Trophoblast cell (in vitro differentiated cells and primary cell): ENCODE results near the gene MAPK4.
"Not testable (repeated sequence)": the region's sequence is repeated elsewhere in the genome, so short reads cannot be mapped to it uniquely, and the experiment has no call there.

Experiments used
- DNase-seq, 2 donors: peaks; one replicate each; pipeline ENCODE4 v3.0.0-alpha.2; 2016
- H2AFZ ChIP-seq: 2 replicates; pipeline ENCODE4 v1.6.1; 2013; ENCODE audit warnings: low read length, moderate library complexity, mild to moderate bottlenecking; ENCODE audit not compliant: insufficient read depth, poor library complexity
- H2AK5ac ChIP-seq: 2 replicates; pipeline ENCODE4 v1.6.1; 2013; ENCODE audit warnings: mild to moderate bottlenecking, low read length
- H2BK120ac ChIP-seq: 2 replicates; pipeline ENCODE4 v1.6.1; 2013; ENCODE audit warnings: low read length, mild to moderate bottlenecking, moderate library complexity; ENCODE audit not compliant: insufficient read depth, poor library complexity
- H2BK12ac ChIP-seq: 2 replicates; pipeline ENCODE4 v1.6.1; 2013; ENCODE audit warnings: mild to moderate bottlenecking, low read length, moderate library complexity
- H2BK5ac ChIP-seq: 2 replicates; pipeline ENCODE4 v1.6.1; 2013; ENCODE audit warnings: low read length, low read depth, moderate library complexity, mild to moderate bottlenecking; ENCODE audit not compliant: poor library complexity
- H3K14ac ChIP-seq: 2 replicates; pipeline ENCODE4 v1.6.1; 2013; ENCODE audit warnings: mild to moderate bottlenecking, low read length
- H3K18ac ChIP-seq: 2 replicates; pipeline ENCODE4 v1.6.1; 2013; ENCODE audit warnings: mild to moderate bottlenecking, low read length
- H3K23ac ChIP-seq: 2 replicates; pipeline ENCODE4 v1.6.1; 2013; ENCODE audit warnings: low read length
- H3K27ac ChIP-seq: 2 replicates; pipeline ENCODE4 v1.5.1; 2013; ENCODE audit warnings: low read depth, mild to moderate bottlenecking, inconsistent platforms, low read length, moderate library complexity
- H3K27me3 ChIP-seq: 2 replicates; pipeline ENCODE4 v1.6.1; 2013; ENCODE audit warnings: inconsistent platforms, mild to moderate bottlenecking, low read length, moderate library complexity; ENCODE audit not compliant: insufficient read depth
- H3K36me3 ChIP-seq, 2 experiments: 1 replicate in 1 of 2; 2 replicates in 1 of 2; pipeline ENCODE4 v1.6.1; 2013; ENCODE audit warnings: low read length in 2 of 2, mild to moderate bottlenecking in 2 of 2, moderate library complexity in 1 of 2; ENCODE audit not compliant: insufficient read depth in 2 of 2, control insufficient read depth in 1 of 2
- H3K4ac ChIP-seq: 2 replicates; pipeline ENCODE4 v1.6.1; 2013; ENCODE audit warnings: low read depth, mild to moderate bottlenecking, low read length, moderate library complexity
- H3K4me1 ChIP-seq, 2 experiments: 1 replicate in 1 of 2; 2 replicates in 1 of 2; pipeline ENCODE4 v1.6.1; 2013; ENCODE audit warnings: low read length in 2 of 2, mild to moderate bottlenecking in 2 of 2, moderate library complexity in 1 of 2; ENCODE audit not compliant: insufficient read depth in 2 of 2, control insufficient read depth in 1 of 2
- H3K4me2 ChIP-seq: 2 replicates; pipeline ENCODE4 v1.6.1; 2013; ENCODE audit warnings: inconsistent platforms, mild to moderate bottlenecking, low read length, moderate library complexity
- H3K4me3 ChIP-seq: 2 replicates; pipeline ENCODE4 v1.5.1; 2013; ENCODE audit warnings: mild to moderate bottlenecking, low read depth, low read length, inconsistent platforms
- H3K79me1 ChIP-seq: one replicate; pipeline ENCODE4 v1.6.1; 2013; ENCODE audit warnings: low read length
- H3K79me2 ChIP-seq: 2 replicates; pipeline ENCODE4 v1.6.1; 2013; ENCODE audit warnings: low read length, mild to moderate bottlenecking; ENCODE audit not compliant: control insufficient read depth, insufficient read depth, poor library complexity
- H3K9ac ChIP-seq: 2 replicates; pipeline ENCODE4 v1.6.1; 2013; ENCODE audit warnings: mild to moderate bottlenecking, low read length
- H3K9me3 ChIP-seq: 2 replicates; pipeline ENCODE4 v1.6.1; 2013; ENCODE audit warnings: low read depth, mild to moderate bottlenecking, control low read depth, inconsistent platforms, low read length; ENCODE audit not compliant: insufficient read depth
- H4K12ac ChIP-seq: 2 replicates; pipeline ENCODE4 v1.6.1; 2013; ENCODE audit warnings: low read depth, mild to moderate bottlenecking, low read length, moderate library complexity
- H4K8ac ChIP-seq: 2 replicates; pipeline ENCODE4 v1.6.1; 2013; ENCODE audit warnings: low read depth, mild to moderate bottlenecking, low read length, moderate library complexity
- H4K91ac ChIP-seq: one replicate; pipeline ENCODE4 v1.6.1; 2013; ENCODE audit warnings: low read depth, mild to moderate bottlenecking, low read length, moderate library complexity
- WGBS: extraction: QIAGEN DNeasy Blood & Tissue Kit; methylation state at CpG from one replicate; pipeline ENCODE4 v1.1.7; 2013; ENCODE audit warnings: missing lambda C conversion rate; ENCODE audit not compliant: insufficient read length, insufficient coverage; ENCODE audit errors: extremely low coverage; 5-methylcytosine and 5-hydroxymethylcytosine counted together

The MAPK4 gene

DNA sequence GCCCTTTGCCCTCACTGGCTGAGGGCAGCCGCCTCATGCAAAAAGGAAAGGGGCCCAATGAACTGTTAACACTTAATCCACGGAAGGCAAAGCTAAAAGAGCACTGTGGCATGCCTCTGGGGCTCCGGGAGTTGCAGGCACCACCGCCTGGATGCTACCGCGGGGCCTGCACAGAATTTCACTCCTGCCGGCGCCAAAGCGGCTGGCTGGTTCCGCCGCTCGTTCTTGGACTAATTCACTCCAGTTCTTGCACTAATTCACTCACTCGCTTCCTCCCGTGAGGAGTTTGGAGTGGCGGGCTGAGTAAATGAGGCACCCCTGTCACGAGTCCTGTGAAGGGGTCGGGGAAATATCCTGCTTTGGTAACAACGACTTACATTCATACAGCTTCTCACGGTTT is 14.0 kb upstream of the MAPK4 start:
- Histone ChIP-seq H3K79me2 (no peaks in the 10 kb centered on the region), H3K27ac (no peak overlapping the region), H3K4me3 (no peak overlapping the region), H4K12ac (no peak overlapping the region), H3K27me3 (no peaks in the 10 kb centered on the region), H2BK12ac (no peak overlapping the region), H3K18ac (no peak overlapping the region), H3K4me2 (no peak overlapping the region), H3K79me1 (no peaks in the 10 kb centered on the region), H2BK5ac (no peak overlapping the region), H4K8ac (no peak overlapping the region), H2AFZ (no peak overlapping the region), H3K14ac (no peak overlapping the region), H3K4me1 (peaks cover 6 to 8% of the 10 kb centered on the region in 2 experiments), H3K23ac (no peak overlapping the region), H2AK5ac (no peak overlapping the region), H4K91ac (no peak overlapping the region), H3K36me3 (no peaks in the 10 kb centered on the region), H2BK120ac (no peak overlapping the region), H3K9ac (no peak overlapping the region), H3K9me3 (peaks cover 4% of the 10 kb centered on the region), H3K4ac (no peak overlapping the region)
- DNase-seq = no peak
- no CpG with 5 or more reads among the region's 19 CpGs for WGBS

- H3K79me2 ChIP-seq = no peaks in the 10 kb centered on the region
- H3K14ac ChIP-seq = no peak overlapping the region
- H3K4me2 ChIP-seq = no peak overlapping the region
- no peak overlapping the region for H3K18ac ChIP-seq
- H3K4me1 ChIP-seq = peaks cover 6 to 8% of the 10 kb centered on the region in 2 experiments
- H2BK12ac ChIP-seq = no peak overlapping the region
- WGBS = no CpG with 5 or more reads among the region's 1 CpG
- H2BK120ac ChIP-seq = no peak overlapping the region
- H2AFZ ChIP-seq = no peak overlapping the region
- no peak overlapping the region for H2AK5ac ChIP-seq
- peaks cover 4% of the 10 kb centered on the region for H3K9me3 ChIP-seq
- no peak for DNase-seq
- H4K8ac ChIP-seq = no peak overlapping the region
- no peak overlapping the region for H2BK5ac ChIP-seq
- H3K9ac ChIP-seq = no peak overlapping the region
- H4K91ac ChIP-seq = no peak overlapping the region
- H3K23ac ChIP-seq = no peak overlapping the region
- H3K27me3 ChIP-seq = no peaks in the 10 kb centered on the region
- H4K12ac ChIP-seq = no peak overlapping the region
- no peak overlapping the region for H3K4ac ChIP-seq
- no peak overlapping the region for H3K4me3 ChIP-seq
- no peak overlapping the region for H3K27ac ChIP-seq
- no peaks in the 10 kb centered on the region for H3K79me1 ChIP-seq
- no peaks in the 10 kb centered on the region for H3K36me3 ChIP-seq
Measured at GRCh38 chr18:50548160-50548559, 11.7 kb upstream of the MAPK4 start.

DNA sequence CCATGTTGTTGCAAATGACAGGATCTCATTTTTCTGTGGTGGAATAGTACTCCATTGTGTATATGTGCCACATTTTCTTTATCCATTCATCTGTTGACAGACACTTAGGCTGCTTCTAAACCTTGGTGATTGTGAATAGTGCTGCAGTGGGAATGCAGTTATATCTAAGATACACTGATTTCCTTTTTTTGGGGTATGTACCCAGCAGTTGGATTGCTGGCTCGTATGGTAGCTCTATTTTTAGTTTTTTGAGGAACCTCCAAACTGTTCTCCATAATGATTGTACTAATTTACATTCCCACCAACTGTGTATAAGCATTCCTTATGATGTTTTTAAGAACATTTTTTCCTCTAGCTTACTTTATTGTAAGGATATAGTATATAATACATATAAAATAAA is 8.2 kb upstream of the MAPK4 start:
- not testable (repeated sequence) for H2BK12ac ChIP-seq, H3K79me1 ChIP-seq, H3K4me2 ChIP-seq, H3K4ac ChIP-seq, H2BK120ac ChIP-seq, H2AK5ac ChIP-seq, H3K9ac ChIP-seq, H3K27me3 ChIP-seq, H3K23ac ChIP-seq, H4K91ac ChIP-seq, H2AFZ ChIP-seq, H3K18ac ChIP-seq, H3K14ac ChIP-seq, H3K27ac ChIP-seq, H4K8ac ChIP-seq, H3K4me3 ChIP-seq, H4K12ac ChIP-seq, H3K79me2 ChIP-seq, H3K9me3 ChIP-seq, H3K36me3 ChIP-seq, DNase-seq, H2BK5ac ChIP-seq, H3K4me1 ChIP-seq
- WGBS = no CpG with 5 or more reads among the region's 1 CpG

DNA sequence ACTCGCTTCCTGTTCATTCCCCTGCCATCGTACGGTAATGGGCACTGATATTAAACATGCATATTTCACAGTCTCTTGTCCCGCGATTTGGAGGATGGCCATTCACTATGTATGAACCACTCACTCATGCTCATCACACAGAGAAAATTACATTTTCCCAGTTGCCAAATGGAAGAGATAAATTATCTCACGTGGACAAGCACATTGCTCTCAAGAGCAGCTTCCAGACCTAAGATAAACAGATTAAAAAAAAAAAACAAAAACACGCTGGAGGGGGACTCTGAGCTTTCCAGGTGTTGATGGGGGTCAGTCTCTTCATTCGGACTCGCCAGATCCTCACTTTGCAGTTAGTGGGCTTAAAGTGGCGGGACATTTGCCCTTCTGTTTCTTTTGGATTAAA is 1.7 kb upstream of the MAPK4 start:
- Histone ChIP-seq H3K9ac (no peak overlapping the region), H3K36me3 (no peaks in the 10 kb centered on the region), H4K8ac (no peak overlapping the region), H3K27me3 (peaks cover 19% of the 10 kb centered on the region), H3K9me3 (peaks cover 3% of the 10 kb centered on the region), H3K18ac (no peak overlapping the region), H2BK5ac (no peak overlapping the region), H2BK12ac (no peak overlapping the region), H2AK5ac (no peak overlapping the region), H3K4me3 (no peak overlapping the region), H3K4ac (no peak overlapping the region), H4K91ac (no peak overlapping the region), H3K27ac (no peak overlapping the region), H4K12ac (no peak overlapping the region), H3K4me1 (peaks cover 3 to 4% of the 10 kb centered on the region in 2 experiments), H2BK120ac (no peak overlapping the region), H3K79me2 (peaks cover 4% of the 10 kb centered on the region), H3K14ac (no peak overlapping the region), H3K23ac (no peak overlapping the region), H3K4me2 (no peak overlapping the region), H3K79me1 (peaks cover 6% of the 10 kb centered on the region), H2AFZ (no peak overlapping the region)
- WGBS = no CpG with 5 or more reads among the region's 10 CpGs
- DNase-seq = no peak
